ENCODE measurements around the gene FILIP1.

The FILIP1 gene

GRCh38 chr6:75431379-75431778 lies 62.2 kb downstream of the FILIP1 start:
- H3K4me1 ChIP-seq (ENCODE audit: insufficient read depth, low read length, poor library complexity, severe bottlenecking), result no peaks in the 10 kb centered on the region
- no peak overlapping the region for H2AFZ ChIP-seq (ENCODE audit: low read length)
- H3K36me3 ChIP-seq (ENCODE audit: insufficient read depth, low read length), result no peaks in the 10 kb centered on the region
- H3K4me3 ChIP-seq (ENCODE audit: low read length, poor library complexity, severe bottlenecking), result no peak overlapping the region
- no peaks in the 10 kb centered on the region for H3K27me3 ChIP-seq (ENCODE audit: insufficient read depth, low read length, poor library complexity, severe bottlenecking)
- no peaks in the 10 kb centered on the region for H3F3A ChIP-seq (ENCODE audit: low read depth)
- no peak overlapping the region for H3K9ac ChIP-seq (ENCODE audit: low read depth, low read length, poor library complexity, severe bottlenecking)
- H3K79me2 ChIP-seq (ENCODE audit: insufficient read depth, low read length), result no peaks in the 10 kb centered on the region
- no peaks in the 10 kb centered on the region for H3K9me2 ChIP-seq (replicated peaks; ENCODE audit: low read depth, low read length)
- H4K20me1 ChIP-seq (ENCODE audit: insufficient read depth, low read length, poor library complexity, severe bottlenecking), result no peaks in the 10 kb centered on the region
- H3K9me3 ChIP-seq (ENCODE audit: insufficient read depth, low read depth, low read length), result no peaks in the 10 kb centered on the region
- no peak overlapping the region for H3K4me2 ChIP-seq (ENCODE audit: low read depth, low read length, poor library complexity, severe bottlenecking)
- TF ChIP-seq CTCF (conservative IDR thresholded peaks at IDR 0.05; ENCODE audit: low read length) (no peak), EZH2phosphoT487 (IDR thresholded peaks at IDR 0.05; ENCODE audit: borderline replicate concordance) (no peak)

- H3K27me3 ChIP-seq (ENCODE audit: insufficient read depth, low read length, poor library complexity, severe bottlenecking), result no peaks in the 10 kb centered on the region
- no peaks in the 10 kb centered on the region for H3F3A ChIP-seq (ENCODE audit: low read depth)
- no peak overlapping the region for H2AFZ ChIP-seq (ENCODE audit: low read length)
- no peaks in the 10 kb centered on the region for H3K4me1 ChIP-seq (ENCODE audit: insufficient read depth, low read length, poor library complexity, severe bottlenecking)
- no peaks in the 10 kb centered on the region for H3K9me2 ChIP-seq (replicated peaks; ENCODE audit: low read depth, low read length)
- no peak overlapping the region for H3K4me2 ChIP-seq (ENCODE audit: low read depth, low read length, poor library complexity, severe bottlenecking)
- H3K36me3 ChIP-seq (ENCODE audit: insufficient read depth, low read length), result no peaks in the 10 kb centered on the region
- H3K79me2 ChIP-seq (ENCODE audit: insufficient read depth, low read length), result no peaks in the 10 kb centered on the region
- H3K4me3 ChIP-seq (ENCODE audit: low read length, poor library complexity, severe bottlenecking), result no peak overlapping the region
- TF ChIP-seq EZH2phosphoT487 (IDR thresholded peaks at IDR 0.05; ENCODE audit: borderline replicate concordance) (no peak), CTCF (conservative IDR thresholded peaks at IDR 0.05; ENCODE audit: low read length) (no peak)
- no peaks in the 10 kb centered on the region for H3K9me3 ChIP-seq (ENCODE audit: insufficient read depth, low read depth, low read length)
- no peaks in the 10 kb centered on the region for H4K20me1 ChIP-seq (ENCODE audit: insufficient read depth, low read length, poor library complexity, severe bottlenecking)
- H3K9ac ChIP-seq (ENCODE audit: low read depth, low read length, poor library complexity, severe bottlenecking), result no peak overlapping the region
Measured at GRCh38 chr6:75430631-75431325, 62.8 kb downstream of the FILIP1 start.

GRCh38 chr6:75429061-75429703 lies 64.4 kb downstream of the FILIP1 start:
- H2AFZ ChIP-seq (ENCODE audit: low read length), result no peak overlapping the region
- no peaks in the 10 kb centered on the region for H3K4me1 ChIP-seq (ENCODE audit: insufficient read depth, low read length, poor library complexity, severe bottlenecking)
- no peaks in the 10 kb centered on the region for H4K20me1 ChIP-seq (ENCODE audit: insufficient read depth, low read length, poor library complexity, severe bottlenecking)

More at GRCh38 chr6:75429061-75429703, 64.4 kb downstream of the FILIP1 start:
- no peak for TF ChIP-seq CTCF (conservative IDR thresholded peaks at IDR 0.05; ENCODE audit: low read length)
- TF ChIP-seq EZH2phosphoT487 (IDR thresholded peaks at IDR 0.05; ENCODE audit: borderline replicate concordance), result no peak
- Histone ChIP-seq H3K4me3 (ENCODE audit: low read length, poor library complexity, severe bottlenecking) (no peak overlapping the region), H3K27me3 (ENCODE audit: insufficient read depth, low read length, poor library complexity, severe bottlenecking) (no peaks in the 10 kb centered on the region), H3K36me3 (ENCODE audit: insufficient read depth, low read length) (no peaks in the 10 kb centered on the region), H3K9ac (ENCODE audit: low read depth, low read length, poor library complexity, severe bottlenecking) (no peak overlapping the region), H3F3A (ENCODE audit: low read depth) (no peaks in the 10 kb centered on the region), H3K9me3 (ENCODE audit: insufficient read depth, low read depth, low read length) (no peaks in the 10 kb centered on the region), H3K4me2 (ENCODE audit: low read depth, low read length, poor library complexity, severe bottlenecking) (no peak overlapping the region), H3K79me2 (ENCODE audit: insufficient read depth, low read length) (no peaks in the 10 kb centered on the region), H3K9me2 (replicated peaks; ENCODE audit: low read depth, low read length) (no peaks in the 10 kb centered on the region)

Measured in Loucy (cell line).